SK-N-SH (cell line): ENCODE data around the gene LSM10. TPM values are rescaled to one million over a fixed set of nuclear protein-coding genes. Genes with fewer than 3 reads are reported as not detected.

Experiments
- CTCF ChIA-PET: fragments of 300-600, 350-600 bp; formaldehyde crosslinking; extraction: SDS; loops from one replicate; lab custom pipeline; 2021; lab: Yijun Ruan, JAX
- POLR2A ChIA-PET: fragments of 350-600 bp; sonication (Branson Sonifier 250); formaldehyde crosslinking; extraction: SDS; loops from one replicate; lab custom pipeline; 2020; ENCODE audit warnings: antibody characterized with exemption, inconsistent platforms; lab: Yijun Ruan, JAX
- DNase-seq: peaks from one replicate; pipeline ENCODE4 v3.0.0; 2012
- H2AFZ ChIP-seq: fragments of 200-600 bp; sonication (generic); 2 replicates; pipeline ENCODE4 v1.8.1; 2016; ENCODE audit warnings: antibody characterized with exemption, mild to moderate bottlenecking, low read depth
- H3F3A ChIP-seq: fragments of 200-600 bp; sonication (generic); replicated peaks from 2 replicates; pipeline ENCODE3; 2016; ENCODE audit warnings: antibody characterized with exemption, mild to moderate bottlenecking; ENCODE audit not compliant: insufficient read depth
- H3K27ac ChIP-seq, 2 experiments: fragments of 200-500 bp in 1 of 2; fragments of 200-600 bp in 1 of 2; sonication (Bioruptor generic) in 1 of 2; sonication (generic), shearing (Covaris generic) in 1 of 2; 2 replicates each; pipeline versions ENCODE4 v1.5.1 to v1.6.1; 2014 to 2016; ENCODE audit warnings: low read depth in 2 of 2, inconsistent platforms in 1 of 2, low read length in 1 of 2, mild to moderate bottlenecking in 1 of 2, mixed read lengths in 1 of 2
- H3K27me3 ChIP-seq: fragments of 200-600 bp; sonication (generic), shearing (Covaris generic); 2 replicates; pipeline ENCODE4 v1.6.1; 2016; ENCODE audit warnings: mixed run types; ENCODE audit not compliant: insufficient read depth
- H3K36me3 ChIP-seq, 2 experiments: fragments of 200-500 bp in 1 of 2; fragments of 200-600 bp in 1 of 2; sonication (Bioruptor generic) in 1 of 2; sonication (generic) in 1 of 2; replicated peaks in 1 of 2; 2 replicates each; pipeline versions ENCODE3 to v1.5.1; 2014 to 2016; ENCODE audit warnings: low read length in 1 of 2, mild to moderate bottlenecking in 1 of 2; ENCODE audit not compliant: insufficient read depth in 2 of 2, control insufficient read depth in 1 of 2
- H3K4me1 ChIP-seq, 2 experiments: fragments of 200-500 bp in 1 of 2; fragments of 200-600 bp in 1 of 2; sonication (Bioruptor generic) in 1 of 2; sonication (generic), shearing (Covaris generic) in 1 of 2; 2 replicates each; pipeline versions ENCODE4 v1.5.1 to v1.6.1; 2014 to 2016; ENCODE audit warnings: low read depth in 1 of 2, low read length in 1 of 2, mixed run types in 1 of 2; ENCODE audit not compliant: insufficient read depth in 2 of 2, control insufficient read depth in 1 of 2
- H3K4me2 ChIP-seq: fragments of 200-600 bp; sonication (generic), shearing (Covaris generic); 2 replicates; pipeline ENCODE4 v1.6.1; 2017; ENCODE audit warnings: mixed run types
- H3K4me3 ChIP-seq, 2 experiments: fragments of 200-500 bp in 1 of 2; fragments of 200-600 bp in 1 of 2; sonication (Bioruptor generic) in 1 of 2; sonication (generic), shearing (Covaris generic) in 1 of 2; 2 replicates each; pipeline versions ENCODE4 v1.5.1 to v1.8.1; 2014 to 2016; ENCODE audit warnings: low read depth in 2 of 2, inconsistent platforms in 1 of 2, low read length in 1 of 2, mild to moderate bottlenecking in 1 of 2, mixed read lengths in 1 of 2, moderate library complexity in 1 of 2
- H3K79me2 ChIP-seq: fragments of 200-600 bp; sonication (generic); 2 replicates; pipeline ENCODE4 v1.8.1; 2017; ENCODE audit warnings: mild to moderate bottlenecking; ENCODE audit not compliant: insufficient read depth
- H3K9ac ChIP-seq: fragments of 200-600 bp; sonication (generic); 2 replicates; pipeline ENCODE4 v1.6.1; 2017; ENCODE audit warnings: mixed run types
- H3K9me2 ChIP-seq: fragments of 200-600 bp; sonication (generic); 2 replicates; pipeline ENCODE4 v1.6.1; 2017; ENCODE audit warnings: mixed run types
- H3K9me3 ChIP-seq: fragments of 200-600 bp; sonication (generic); 2 replicates; pipeline ENCODE4 v1.6.1; 2017; ENCODE audit warnings: mixed run types, mild to moderate bottlenecking, moderate library complexity
- H4K20me1 ChIP-seq: fragments of 200-600 bp; sonication (generic); 2 replicates; pipeline ENCODE4 v1.6.1; 2017; ENCODE audit warnings: mild to moderate bottlenecking, mixed run types; ENCODE audit not compliant: insufficient read depth
- CHD2 ChIP-seq: fragments of 150-350 bp; IDR thresholded peaks from 2 replicates; pipeline ENCODE4 v1.6.1; 2018; ENCODE audit warnings: low read length; ENCODE audit not compliant: partially characterized antibody
- EP300 ChIP-seq, 2 experiments: IDR thresholded peaks; 2 replicates each; pipeline versions ENCODE4 v1.4.0 to v1.6.1; 2012; ENCODE audit warnings: borderline replicate concordance in 1 of 2, low read depth in 1 of 2, low read length in 1 of 2
- GABPA ChIP-seq: IDR thresholded peaks from 2 replicates; pipeline ENCODE4 v1.4.0; 2012; ENCODE audit warnings: low read depth, mild to moderate bottlenecking
- MAX ChIP-seq: IDR thresholded peaks from 2 replicates; pipeline ENCODE4 v1.4.0; 2012; ENCODE audit warnings: low read depth
- MXI1 ChIP-seq: IDR thresholded peaks from 2 replicates; pipeline ENCODE4 v1.6.1; 2012; ENCODE audit warnings: mild to moderate bottlenecking, low read depth, low read length, improper control_type of control experiment
- NRF1 ChIP-seq: IDR thresholded peaks from 2 replicates; pipeline ENCODE4 v1.6.1; 2012; ENCODE audit warnings: low read depth, mild to moderate bottlenecking, low read length
- POLR2AphosphoS5 ChIP-seq: IDR thresholded peaks from 2 replicates; pipeline ENCODE4 v1.6.1; 2012; ENCODE audit warnings: low read depth, low read length
- RCOR1 ChIP-seq: fragments of 150-350 bp; IDR thresholded peaks from 2 replicates; pipeline ENCODE4 v1.6.1; 2017; ENCODE audit warnings: antibody characterized with exemption, low read length
- SIN3A ChIP-seq: IDR thresholded peaks from 2 replicates; pipeline ENCODE4 v1.6.1; 2012; ENCODE audit warnings: low read depth, mild to moderate bottlenecking, low read length, moderate library complexity, borderline replicate concordance
- SMC3 ChIP-seq: IDR thresholded peaks from 2 replicates; pipeline ENCODE4 v1.6.1; 2012; ENCODE audit warnings: low read depth, low read length, improper control_type of control experiment
- TAF1 ChIP-seq: IDR thresholded peaks from 2 replicates; pipeline ENCODE4 v1.6.1; 2012; ENCODE audit warnings: low read depth, mild to moderate bottlenecking, low read length, moderate library complexity, borderline replicate concordance
- TEAD4 ChIP-seq: IDR thresholded peaks from 2 replicates; pipeline ENCODE4 v1.4.0; 2012; ENCODE audit warnings: mild to moderate bottlenecking, borderline replicate concordance; ENCODE audit not compliant: insufficient read depth
- USF2 ChIP-seq: fragments of 150-350 bp; IDR thresholded peaks from 2 replicates; pipeline ENCODE4 v1.6.1; 2017; ENCODE audit warnings: antibody characterized with exemption, low read length, low read depth, borderline replicate concordance
- YY1 ChIP-seq: IDR thresholded peaks from 2 replicates; pipeline ENCODE4 v1.4.0; 2012; ENCODE audit warnings: low read depth, mild to moderate bottlenecking
- WGBS: methylation state at CpG from one replicate; pipeline ENCODE4 v1.1.6; 2017; ENCODE audit warnings: low lambda C conversion rate; 5-methylcytosine and 5-hydroxymethylcytosine counted together
- polyA plus RNA-seq, 3 experiments: library from polyadenylated mRNA; depleted of rRNA; stranded (reverse); fragments of >200 nt; gene quantifications; 2 replicates each; pipeline ENCODE4 v1.2.3, GENCODE V29; 2012
- TF ChIP-seq, protein P1 (sequence below): IDR thresholded peaks from 2 replicates; pipeline ENCODE4 v1.4.0; 2012; ENCODE audit warnings: low read depth, borderline replicate concordance
- TF ChIP-seq, protein P2 (sequence below): IDR thresholded peaks from 2 replicates; pipeline ENCODE4 v1.4.0; 2012; ENCODE audit warnings: low read depth, borderline replicate concordance
- TF ChIP-seq, protein P3 (sequence below): fragments of 200-600 bp; sonication (generic); IDR thresholded peaks from 2 replicates; pipeline ENCODE4 v1.6.1; 2017; ENCODE audit warnings: antibody characterized with exemption, mild to moderate bottlenecking, moderate library complexity

LSM10 gene
- polyA plus RNA-seq (2012; rRNA removed) = 87.5 and 96.8 TPM in 2 replicates
- 64.7 and 79.1 TPM in 2 replicates for polyA plus RNA-seq (2012; cell fraction: cytosol; rRNA removed)
- 40.1 and 40.2 TPM in 2 replicates for polyA plus RNA-seq (2012; cell fraction: nucleus; rRNA removed)

- Histone ChIP-seq H3K27ac (peak within 1 kb of the TSS; percentile 83), H3K9ac (peak within 1 kb of the TSS; percentile 93), H3K27me3 (no peaks in the 10 kb centered on the region), H3K79me2 (peaks cover 39% of the 10 kb centered on the region)
- peak; percentile 92 for DNase-seq
- TF ChIP-seq TEAD4 (no peak), TAF1 (peak; percentile 82), RCOR1 (peak; percentile 24; the same call in 1 of the 2 replicates), USF2 (peak; percentile 28; the same call in 1 of the 2 replicates), SIN3A (peak; percentile 89; the same call in 1 of the 2 replicates), POLR2AphosphoS5 (peak; percentile 88), NRF1 (peak; percentile 35; the same call in 1 of the 2 replicates), EP300 (IDR thresholded peaks at IDR 0.05; ENCODE audit: borderline replicate concordance in 1 of 2, low read depth in 1 of 2, low read length in 1 of 2) (no peak), MAX (peak; percentile 76), SMC3 (no peak), YY1 (peak; percentile 30; the same call in 1 of the 2 replicates), GABPA (peak; percentile 44; the same call in 1 of the 2 replicates), MXI1 (peak; percentile 95), CHD2 (peak; percentile 94)
- TF ChIP-seq, protein P1, sequence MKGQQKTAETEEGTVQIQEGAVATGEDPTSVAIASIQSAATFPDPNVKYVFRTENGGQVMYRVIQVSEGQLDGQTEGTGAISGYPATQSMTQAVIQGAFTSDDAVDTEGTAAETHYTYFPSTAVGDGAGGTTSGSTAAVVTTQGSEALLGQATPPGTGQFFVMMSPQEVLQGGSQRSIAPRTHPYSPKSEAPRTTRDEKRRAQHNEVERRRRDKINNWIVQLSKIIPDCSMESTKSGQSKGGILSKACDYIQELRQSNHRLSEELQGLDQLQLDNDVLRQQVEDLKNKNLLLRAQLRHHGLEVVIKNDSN = peak; percentile 65; the same call in 1 of the 2 replicates
- TF ChIP-seq, protein P2, sequence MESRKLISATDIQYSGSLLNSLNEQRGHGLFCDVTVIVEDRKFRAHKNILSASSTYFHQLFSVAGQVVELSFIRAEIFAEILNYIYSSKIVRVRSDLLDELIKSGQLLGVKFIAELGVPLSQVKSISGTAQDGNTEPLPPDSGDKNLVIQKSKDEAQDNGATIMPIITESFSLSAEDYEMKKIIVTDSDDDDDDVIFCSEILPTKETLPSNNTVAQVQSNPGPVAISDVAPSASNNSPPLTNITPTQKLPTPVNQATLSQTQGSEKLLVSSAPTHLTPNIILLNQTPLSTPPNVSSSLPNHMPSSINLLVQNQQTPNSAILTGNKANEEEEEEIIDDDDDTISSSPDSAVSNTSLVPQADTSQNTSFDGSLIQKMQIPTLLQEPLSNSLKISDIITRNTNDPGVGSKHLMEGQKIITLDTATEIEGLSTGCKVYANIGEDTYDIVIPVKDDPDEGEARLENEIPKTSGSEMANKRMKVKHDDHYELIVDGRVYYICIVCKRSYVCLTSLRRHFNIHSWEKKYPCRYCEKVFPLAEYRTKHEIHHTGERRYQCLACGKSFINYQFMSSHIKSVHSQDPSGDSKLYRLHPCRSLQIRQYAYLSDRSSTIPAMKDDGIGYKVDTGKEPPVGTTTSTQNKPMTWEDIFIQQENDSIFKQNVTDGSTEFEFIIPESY = peak; percentile 91; the same call in 1 of the 2 replicates
- TF ChIP-seq, protein P3, sequence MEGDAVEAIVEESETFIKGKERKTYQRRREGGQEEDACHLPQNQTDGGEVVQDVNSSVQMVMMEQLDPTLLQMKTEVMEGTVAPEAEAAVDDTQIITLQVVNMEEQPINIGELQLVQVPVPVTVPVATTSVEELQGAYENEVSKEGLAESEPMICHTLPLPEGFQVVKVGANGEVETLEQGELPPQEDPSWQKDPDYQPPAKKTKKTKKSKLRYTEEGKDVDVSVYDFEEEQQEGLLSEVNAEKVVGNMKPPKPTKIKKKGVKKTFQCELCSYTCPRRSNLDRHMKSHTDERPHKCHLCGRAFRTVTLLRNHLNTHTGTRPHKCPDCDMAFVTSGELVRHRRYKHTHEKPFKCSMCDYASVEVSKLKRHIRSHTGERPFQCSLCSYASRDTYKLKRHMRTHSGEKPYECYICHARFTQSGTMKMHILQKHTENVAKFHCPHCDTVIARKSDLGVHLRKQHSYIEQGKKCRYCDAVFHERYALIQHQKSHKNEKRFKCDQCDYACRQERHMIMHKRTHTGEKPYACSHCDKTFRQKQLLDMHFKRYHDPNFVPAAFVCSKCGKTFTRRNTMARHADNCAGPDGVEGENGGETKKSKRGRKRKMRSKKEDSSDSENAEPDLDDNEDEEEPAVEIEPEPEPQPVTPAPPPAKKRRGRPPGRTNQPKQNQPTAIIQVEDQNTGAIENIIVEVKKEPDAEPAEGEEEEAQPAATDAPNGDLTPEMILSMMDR = no peak
- TF ChIP-seq, all 33 proteins: peak for 13
- Histone ChIP-seq H3K4me1 (peaks cover 0 to 5% of the 10 kb centered on the region in 2 experiments; a peak in 2 of 4 replicates), H3K36me3 (peaks cover 13 to 14% of the 10 kb centered on the region in 2 experiments), H3F3A (peaks cover 5% of the 10 kb centered on the region), H3K4me3 (peak within 1 kb of the TSS; percentile 80 to 98), H2AFZ (peak within 1 kb of the TSS; percentile 82; the same call in 1 of the 2 replicates), H3K9me2 (no peaks in the 10 kb centered on the region), H4K20me1 (no peaks in the 10 kb centered on the region), H3K4me2 (peak within 1 kb of the TSS; percentile 94), H3K9me3 (no peaks in the 10 kb centered on the region)
- POLR2A ChIA-PET = interaction anchor here (0.8 to 3.2 kb wide), 3 partner anchors 11 to 90 kb away, joined by 3 to 25 read pairs (median 3); partner anchors contain the start of gene STK40
- CTCF ChIA-PET = interaction anchor here (1.1 to 2.5 kb wide), 8 partner anchors 11 to 244 kb away, joined by 3 to 8 read pairs (median 3); no protein-coding TSS in a partner anchor
- WGBS = under 1% methylated on average over 18 of the region's 60 CpGs
Observed at GRCh38 chr1:36397378-36398230, at the start of gene LSM10. Gene LSM10, minus strand, starts transcription at chr1:36397908. Its CDS starts 3,779 bp downstream, at chr1:36394129.
